Gastrocnemius medialis (tissue), 4 donors: ENCODE data around the gene PEMT.

ENCODE experiments used
- POLR2A ChIP-seq, 2 donors: fragments of 450-650 bp; IDR thresholded peaks; one replicate each; pipeline ENCODE4 v1.6.1; 2017; ENCODE audit warnings: antibody characterized with exemption in 2 of 2, mild to moderate bottlenecking in 2 of 2, moderate library complexity in 2 of 2
- TF ChIP-seq, protein P1 (sequence below), 5 experiments: fragments of 450-650 bp in 3 of 5; fragments of 200-600 bp in 2 of 5; sonication (generic) in 2 of 5; IDR thresholded peaks in 4 of 5; conservative IDR thresholded peaks in 1 of 5; 1 replicate in 4 of 5; 2 replicates in 1 of 5; pipeline ENCODE4 v1.5.1; 2016 to 2019; ENCODE audit warnings: antibody characterized with exemption in 5 of 5, mild to moderate bottlenecking in 3 of 5, moderate library complexity in 3 of 5

DNA sequence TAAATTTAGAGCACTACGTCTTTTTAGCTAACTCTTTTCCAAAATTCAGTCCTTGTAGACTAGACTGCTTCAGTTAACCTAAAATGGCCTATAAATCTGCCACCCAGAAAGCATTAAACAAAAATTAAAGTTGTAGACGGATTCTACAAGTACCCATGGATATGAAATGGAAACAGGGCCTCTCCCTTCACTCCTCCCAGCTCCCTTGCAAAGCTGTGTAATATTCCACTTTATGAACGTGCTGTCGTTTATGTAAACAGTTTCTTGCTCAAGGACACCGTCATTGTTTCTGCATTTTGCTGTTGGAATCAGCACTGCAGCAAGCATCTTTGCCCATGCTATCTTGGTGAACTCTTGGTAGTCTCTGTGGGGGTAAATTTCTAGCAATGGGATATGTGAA is 109.6 kb downstream of the PEMT start:
- TF ChIP-seq, protein P1, sequence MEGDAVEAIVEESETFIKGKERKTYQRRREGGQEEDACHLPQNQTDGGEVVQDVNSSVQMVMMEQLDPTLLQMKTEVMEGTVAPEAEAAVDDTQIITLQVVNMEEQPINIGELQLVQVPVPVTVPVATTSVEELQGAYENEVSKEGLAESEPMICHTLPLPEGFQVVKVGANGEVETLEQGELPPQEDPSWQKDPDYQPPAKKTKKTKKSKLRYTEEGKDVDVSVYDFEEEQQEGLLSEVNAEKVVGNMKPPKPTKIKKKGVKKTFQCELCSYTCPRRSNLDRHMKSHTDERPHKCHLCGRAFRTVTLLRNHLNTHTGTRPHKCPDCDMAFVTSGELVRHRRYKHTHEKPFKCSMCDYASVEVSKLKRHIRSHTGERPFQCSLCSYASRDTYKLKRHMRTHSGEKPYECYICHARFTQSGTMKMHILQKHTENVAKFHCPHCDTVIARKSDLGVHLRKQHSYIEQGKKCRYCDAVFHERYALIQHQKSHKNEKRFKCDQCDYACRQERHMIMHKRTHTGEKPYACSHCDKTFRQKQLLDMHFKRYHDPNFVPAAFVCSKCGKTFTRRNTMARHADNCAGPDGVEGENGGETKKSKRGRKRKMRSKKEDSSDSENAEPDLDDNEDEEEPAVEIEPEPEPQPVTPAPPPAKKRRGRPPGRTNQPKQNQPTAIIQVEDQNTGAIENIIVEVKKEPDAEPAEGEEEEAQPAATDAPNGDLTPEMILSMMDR (IDR thresholded peaks at IDR 0.05 in 4 of 5, conservative IDR thresholded peaks at IDR 0.05 in 1 of 5) = no peak
- TF ChIP-seq POLR2A (IDR thresholded peaks at IDR 0.05) = no peak
